ENCODE data around the gene CORT. TPM values are rescaled to one million over a fixed set of nuclear protein-coding genes. Genes with fewer than 3 reads are reported as not detected.

Gene CORT
- total RNA-seq, 2 experiments from 2014 or later: 0.66 TPM; not detected in 1

- Histone ChIP-seq H2AFZ (ENCODE audit: low read length) (no peak overlapping the region), H3K79me2 (ENCODE audit: insufficient read depth, low read depth, low read length) (no peaks in the 10 kb centered on the region; the same call in 1 of the 2 replicates), H3K4me1 (ENCODE audit: insufficient read depth, low read length, poor library complexity, severe bottlenecking) (peaks cover 32% of the 10 kb centered on the region), H3K9me2 (ENCODE audit: insufficient read depth, low read length) (no peaks in the 10 kb centered on the region), H3K36me3 (ENCODE audit: insufficient read depth, low read length) (no peaks in the 10 kb centered on the region; the same call in 1 of the 2 replicates), H3K4me2 (ENCODE audit: low read length) (no peak overlapping the region), H4K20me1 (ENCODE audit: insufficient read depth, low read length) (no peaks in the 10 kb centered on the region), H3K27ac (ENCODE audit: low read depth, low read length, poor library complexity, severe bottlenecking) (no peak overlapping the region), H3K9me3 (ENCODE audit: low read length) (no peaks in the 10 kb centered on the region), H3K4me3 (ENCODE audit: low read depth, low read length, poor library complexity, severe bottlenecking) (no peak overlapping the region)
- no peak for DNase-seq (ENCODE audit: low spot score)
- intact Hi-C loops (cut with micrococcal nuclease; ENCODE audit: unreplicated experiment): loop anchor here (1.0 to 2.0 kb wide), 3 partner anchors 52 to 554 kb away; partner anchors contain the start of gene KIF1B
- CTCF ChIA-PET (ENCODE audit: unreplicated experiment): interaction anchor here (0.6 to 1.4 kb wide), 2 partner anchors 17 to 65 kb away, joined by 3 read pairs; no protein-coding TSS in a partner anchor
- BruUV-seq (replicated peaks): no TSS peak
- TF ChIP-seq EZH2phosphoT487 (IDR thresholded peaks at IDR 0.05; ENCODE audit: borderline replicate concordance, low read depth, low read length): no peak
- POLR2A ChIA-PET: no interaction called here
Measured at GRCh38 chr1:10428984-10429383, 20.8 kb upstream of the CORT start.

GRCh38 chr1:10429868-10430215 lies 20.0 kb upstream of the CORT start:
- Histone ChIP-seq H2AFZ (ENCODE audit: low read length) (peak overlapping the region; percentile 58; the same call in 1 of the 2 replicates), H3K9me3 (ENCODE audit: low read length) (no peaks in the 10 kb centered on the region), H3K9me2 (ENCODE audit: insufficient read depth, low read length) (no peaks in the 10 kb centered on the region), H3K4me3 (ENCODE audit: low read depth, low read length, poor library complexity, severe bottlenecking) (peak overlapping the region; percentile 78), H3K4me2 (ENCODE audit: low read length) (peak overlapping the region; percentile 74), H4K20me1 (ENCODE audit: insufficient read depth, low read length) (no peaks in the 10 kb centered on the region), H3K27ac (ENCODE audit: low read depth, low read length, poor library complexity, severe bottlenecking) (no peak overlapping the region), H3K36me3 (ENCODE audit: insufficient read depth, low read length) (no peaks in the 10 kb centered on the region; the same call in 1 of the 2 replicates), H3K79me2 (ENCODE audit: insufficient read depth, low read depth, low read length) (no peaks in the 10 kb centered on the region; the same call in 1 of the 2 replicates), H3K4me1 (ENCODE audit: insufficient read depth, low read length, poor library complexity, severe bottlenecking) (peaks cover 32% of the 10 kb centered on the region)
- peak; percentile 17 for DNase-seq (ENCODE audit: low spot score)
- no TSS peak for BruUV-seq (replicated peaks)
- intact Hi-C loops (cut with micrococcal nuclease; ENCODE audit: unreplicated experiment): loop anchor here (1.0 to 2.0 kb wide), 4 partner anchors 42 to 555 kb away; partner anchors contain the start of genes DFFA and KIF1B
- POLR2A ChIA-PET: interaction anchor here (0.6 kb wide), 1 partner anchor 14 kb away, joined by 4 read pairs; no protein-coding TSS in a partner anchor
- TF ChIP-seq CTCF (conservative IDR thresholded peaks at IDR 0.05; ENCODE audit: low read length) (no peak), EZH2phosphoT487 (IDR thresholded peaks at IDR 0.05; ENCODE audit: borderline replicate concordance, low read depth, low read length) (no peak)
- CTCF ChIA-PET (ENCODE audit: unreplicated experiment): interaction anchor here (0.6 to 1.2 kb wide), 3 partner anchors 30 to 86 kb away, joined by 3 to 6 read pairs (median 4); no protein-coding TSS in a partner anchor

- no peaks in the 10 kb centered on the region for H4K20me1 ChIP-seq (ENCODE audit: insufficient read depth, low read length)
- no peaks in the 10 kb centered on the region; the same call in 1 of the 2 replicates for H3K79me2 ChIP-seq (ENCODE audit: insufficient read depth, low read depth, low read length)
- H3K9me3 ChIP-seq (ENCODE audit: low read length): no peaks in the 10 kb centered on the region
- TF ChIP-seq CTCF (conservative IDR thresholded peaks at IDR 0.05; ENCODE audit: low read length): peak; percentile 89
- TF ChIP-seq EZH2phosphoT487 (IDR thresholded peaks at IDR 0.05; ENCODE audit: borderline replicate concordance, low read depth, low read length): no peak
- ChIA-PET POLR2A (interaction anchor here (0.6 kb wide), 1 partner anchor 13 kb away, joined by 4 read pairs; no protein-coding TSS in a partner anchor), CTCF (ENCODE audit: unreplicated experiment) (interaction anchor here (1.0 to 1.2 kb wide), 2 partner anchors 30 to 63 kb away, joined by 4 to 6 read pairs; no protein-coding TSS in a partner anchor)
- peak; percentile 93 for DNase-seq (ENCODE audit: low spot score)
- peak within 1 kb of the TSS; percentile 58; the same call in 1 of the 2 replicates for H2AFZ ChIP-seq (ENCODE audit: low read length)
- peak within 1 kb of the TSS; percentile 67 for H3K27ac ChIP-seq (ENCODE audit: low read depth, low read length, poor library complexity, severe bottlenecking)
- BruUV-seq (replicated peaks): TSS peak; percentile 83
- intact Hi-C loops (cut with micrococcal nuclease; ENCODE audit: unreplicated experiment): loop anchor here (1.0 kb wide), 2 partner anchors 42 to 64 kb away; partner anchors contain the start of gene DFFA
- H3K4me1 ChIP-seq (ENCODE audit: insufficient read depth, low read length, poor library complexity, severe bottlenecking): peaks cover 32% of the 10 kb centered on the region
- no peaks in the 10 kb centered on the region; the same call in 1 of the 2 replicates for H3K36me3 ChIP-seq (ENCODE audit: insufficient read depth, low read length)
- H3K9me2 ChIP-seq (ENCODE audit: insufficient read depth, low read length): no peaks in the 10 kb centered on the region
- peak within 1 kb of the TSS; percentile 74 for H3K4me2 ChIP-seq (ENCODE audit: low read length)
- peak within 1 kb of the TSS; percentile 78 for H3K4me3 ChIP-seq (ENCODE audit: low read depth, low read length, poor library complexity, severe bottlenecking)
Measured at GRCh38 chr1:10430216-10431069, 19.4 kb upstream of the CORT start, which contains the start of gene CENPS. TSS of gene CENPS (plus strand) at chr1:10430433. CDS start at chr1:10430518, 85 bp downstream.

Measured in OCI-LY7 (cell line).